Testis (tissue), 3 donors: ENCODE data around the gene COPA. TPM values are rescaled to one million over a fixed set of nuclear protein-coding genes. Genes with fewer than 3 reads are reported as not detected.

ENCODE experiments used
- DNase-seq: peaks from one replicate; pipeline ENCODE4 v3.0.0-alpha.2; 2019
- H3K27ac ChIP-seq, 2 donors: fragments of 200-600 bp; sonication (generic); one replicate each; pipeline ENCODE4 v1.5.1; 2019
- H3K27me3 ChIP-seq: fragments of 200-600 bp; sonication (generic); one replicate; pipeline ENCODE4 v1.5.1; 2019
- H3K36me3 ChIP-seq: fragments of 200-600 bp; sonication (generic); one replicate; pipeline ENCODE4 v1.5.1; 2017; ENCODE audit warnings: low read depth; ENCODE audit errors: missing control alignments
- H3K4me1 ChIP-seq: fragments of 200-600 bp; sonication (generic); one replicate; pipeline ENCODE4 v1.5.1; 2019
- H3K4me3 ChIP-seq, 2 donors: fragments of 200-600 bp; sonication (generic); one replicate each; pipeline ENCODE4 v1.5.1; 2017 to 2019
- H3K9me3 ChIP-seq: fragments of 200-600 bp; sonication (generic); one replicate; pipeline ENCODE4 v1.5.1; 2017
- POLR2A ChIP-seq: fragments of 450-650 bp; IDR thresholded peaks from one replicate; pipeline ENCODE4 v1.6.1; 2017; ENCODE audit warnings: antibody characterized with exemption, mild to moderate bottlenecking, moderate library complexity
- WGBS, 2 donors: methylation state at CpG; one replicate each; pipeline ENCODE4 v1.1.5; 2018; 5-methylcytosine and 5-hydroxymethylcytosine counted together
- intact Hi-C: fragments of 100-400 bp; cut with DNase I; formaldehyde crosslinking; loops from one replicate; pipeline ENCODE4 v1.15.1; 2023; ENCODE audit warnings: low total_unique reads
- polyA plus RNA-seq: library from polyadenylated mRNA; stranded (reverse); fragments of 350-450 nt; fragmentation: Illumina TruSeq; extraction: RNeasy Lipid Tissue Mini Kit (QIAGEN cat#74804); gene quantifications from one replicate; pipeline ENCODE4 v1.2.3, GENCODE V29; 2014; ENCODE audit warnings: low read depth, low replicate concordance; ENCODE audit not compliant: insufficient read depth
- total RNA-seq, 2 donors: library from RNA; depleted of rRNA; stranded (reverse); fragments of >200 nt; gene quantifications; one replicate each; pipeline ENCODE4 v1.2.3, GENCODE V29; 2016
- TF ChIP-seq, protein P1 (sequence below), 3 experiments: fragments of 450-650 bp in 2 of 3; fragments of 200-600 bp in 1 of 3; sonication (generic) in 1 of 3; IDR thresholded peaks; one replicate each; pipeline ENCODE4 v1.5.1; 2016 to 2019; ENCODE audit warnings: antibody characterized with exemption in 3 of 3, mild to moderate bottlenecking in 2 of 3, moderate library complexity in 1 of 3

The COPA gene
- total and polyA plus RNA-seq, 3 donors from 2014 or later, result 88.9 to 123 (median 114) TPM

DNA sequence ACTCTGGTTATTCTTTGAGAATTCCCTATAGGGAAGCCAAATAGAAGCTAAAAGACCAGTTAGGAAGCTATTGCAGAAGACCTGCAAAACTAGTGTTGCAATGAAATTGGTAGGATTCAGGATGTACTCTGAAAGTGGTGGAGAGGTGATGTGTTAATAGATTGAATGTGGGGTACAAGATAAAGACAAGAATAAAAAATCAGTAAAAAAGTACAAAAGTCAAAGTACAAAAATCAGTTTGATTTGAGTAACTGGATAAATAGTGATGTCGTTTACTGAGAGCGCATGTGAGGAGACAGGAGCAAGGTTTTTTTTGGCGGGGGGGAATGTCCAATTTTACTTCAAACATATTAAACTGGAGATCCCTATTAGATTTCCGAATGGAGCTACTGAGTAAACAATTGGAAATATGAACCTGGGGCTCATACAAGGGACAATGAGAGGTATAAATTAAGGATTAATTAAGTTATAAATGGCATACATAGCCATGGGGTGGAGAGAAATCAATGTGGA lies 78.2 kb downstream of the COPA start:
- 83 to 86% methylated on average over 4 of the region's 4 CpGs for WGBS, 2 donors
- TF ChIP-seq, protein P1, sequence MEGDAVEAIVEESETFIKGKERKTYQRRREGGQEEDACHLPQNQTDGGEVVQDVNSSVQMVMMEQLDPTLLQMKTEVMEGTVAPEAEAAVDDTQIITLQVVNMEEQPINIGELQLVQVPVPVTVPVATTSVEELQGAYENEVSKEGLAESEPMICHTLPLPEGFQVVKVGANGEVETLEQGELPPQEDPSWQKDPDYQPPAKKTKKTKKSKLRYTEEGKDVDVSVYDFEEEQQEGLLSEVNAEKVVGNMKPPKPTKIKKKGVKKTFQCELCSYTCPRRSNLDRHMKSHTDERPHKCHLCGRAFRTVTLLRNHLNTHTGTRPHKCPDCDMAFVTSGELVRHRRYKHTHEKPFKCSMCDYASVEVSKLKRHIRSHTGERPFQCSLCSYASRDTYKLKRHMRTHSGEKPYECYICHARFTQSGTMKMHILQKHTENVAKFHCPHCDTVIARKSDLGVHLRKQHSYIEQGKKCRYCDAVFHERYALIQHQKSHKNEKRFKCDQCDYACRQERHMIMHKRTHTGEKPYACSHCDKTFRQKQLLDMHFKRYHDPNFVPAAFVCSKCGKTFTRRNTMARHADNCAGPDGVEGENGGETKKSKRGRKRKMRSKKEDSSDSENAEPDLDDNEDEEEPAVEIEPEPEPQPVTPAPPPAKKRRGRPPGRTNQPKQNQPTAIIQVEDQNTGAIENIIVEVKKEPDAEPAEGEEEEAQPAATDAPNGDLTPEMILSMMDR (IDR thresholded peaks at IDR 0.05), result no peak
- intact Hi-C loops, result no loop called here
- Histone ChIP-seq H3K9me3 (no peaks in the 10 kb centered on the region), H3K27ac (no peak overlapping the region), H3K4me3 (no peak overlapping the region), H3K4me1 (peaks cover 14% of the 10 kb centered on the region), H3K27me3 (no peaks in the 10 kb centered on the region), H3K36me3 (no peaks in the 10 kb centered on the region)
- DNase-seq, result no peak

DNA sequence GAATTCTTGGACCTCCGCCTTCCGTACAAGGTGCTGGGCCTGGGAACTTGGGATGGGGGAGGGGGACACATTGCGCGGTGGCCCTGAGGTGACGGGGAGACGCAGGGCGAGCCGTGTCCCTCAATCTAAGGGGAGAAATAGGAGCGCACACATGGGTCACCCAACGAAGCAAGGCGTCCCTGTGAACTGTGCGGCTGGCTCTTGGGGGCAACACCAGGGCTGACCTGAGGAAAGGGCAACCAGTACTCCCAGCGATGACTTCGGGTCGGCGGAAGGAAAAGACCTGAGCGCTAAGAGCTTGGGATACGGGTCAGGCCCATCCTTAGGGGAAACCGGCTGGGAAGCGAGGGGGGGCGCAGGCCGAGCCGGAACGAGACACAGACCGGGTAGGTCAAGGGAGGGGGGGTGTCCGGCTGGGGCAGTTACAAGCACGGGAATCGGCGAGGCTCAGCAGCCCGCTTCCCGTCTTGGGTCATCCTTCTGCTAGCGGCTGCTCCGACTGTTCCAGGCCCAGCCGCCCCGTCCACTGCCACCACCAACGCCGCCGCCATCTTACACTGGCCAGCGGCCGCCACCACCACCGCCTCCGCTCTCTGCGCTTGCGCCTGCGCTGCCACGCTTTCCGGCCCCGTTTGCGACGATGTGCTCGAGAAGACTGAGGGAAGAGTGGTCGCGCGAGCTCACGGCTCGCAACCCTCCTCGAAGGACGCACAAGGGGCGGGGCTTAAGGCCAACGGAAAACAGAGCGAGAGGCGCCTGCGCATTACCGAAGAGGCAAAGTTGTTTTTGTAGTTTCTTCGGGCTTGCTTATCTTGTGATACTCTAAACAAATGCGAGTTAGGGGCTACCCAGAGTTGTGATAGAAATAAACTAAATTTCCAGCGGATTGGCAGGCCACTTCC lies 80.9 kb downstream of the COPA start, which contains the start of gene DCAF8:
Gene DCAF8, minus strand, starts transcription at position 657 of the 902 bp plus-strand sequence. CDS start 18,541 bp downstream, outside the sequence.
- no peaks in the 10 kb centered on the region for H3K27me3 ChIP-seq
- peak within 1 kb of the TSS; percentile 89 to 98 for H3K4me3 ChIP-seq
- no peaks in the 10 kb centered on the region for H3K36me3 ChIP-seq
- peaks cover 35% of the 10 kb centered on the region for H3K4me1 ChIP-seq
- peak; percentile 98 for DNase-seq
- H3K27ac ChIP-seq, result peak within 1 kb of the TSS; percentile 97 to 98
- 0 to 1% methylated on average over 18 to 67 of the region's 67 CpGs for WGBS, 2 donors
- H3K9me3 ChIP-seq, result no peaks in the 10 kb centered on the region
- TF ChIP-seq POLR2A, result peak; percentile 73
- TF ChIP-seq, protein P1 (IDR thresholded peaks at IDR 0.05), result peak in 1 of 3 experiments; percentile 13
- intact Hi-C loops, result no loop called here

- TF ChIP-seq POLR2A, result no peak
- TF ChIP-seq, protein P1 (IDR thresholded peaks at IDR 0.05), result no peak
- Histone ChIP-seq H3K9me3 (no peaks in the 10 kb centered on the region), H3K4me1 (peaks cover 41% of the 10 kb centered on the region), H3K27me3 (no peaks in the 10 kb centered on the region), H3K27ac (peak overlapping the region; percentile 97 to 98), H3K4me3 (peak overlapping the region; percentile 89 to 98), H3K36me3 (no peaks in the 10 kb centered on the region)
- peak; percentile 60 for DNase-seq
- intact Hi-C loops, result no loop called here
- 0 to 1% methylated on average over 8 of the region's 8 CpGs for WGBS, 2 donors
Measured at GRCh38 chr1:160261556-160261892, 81.5 kb downstream of the COPA start.

DNA sequence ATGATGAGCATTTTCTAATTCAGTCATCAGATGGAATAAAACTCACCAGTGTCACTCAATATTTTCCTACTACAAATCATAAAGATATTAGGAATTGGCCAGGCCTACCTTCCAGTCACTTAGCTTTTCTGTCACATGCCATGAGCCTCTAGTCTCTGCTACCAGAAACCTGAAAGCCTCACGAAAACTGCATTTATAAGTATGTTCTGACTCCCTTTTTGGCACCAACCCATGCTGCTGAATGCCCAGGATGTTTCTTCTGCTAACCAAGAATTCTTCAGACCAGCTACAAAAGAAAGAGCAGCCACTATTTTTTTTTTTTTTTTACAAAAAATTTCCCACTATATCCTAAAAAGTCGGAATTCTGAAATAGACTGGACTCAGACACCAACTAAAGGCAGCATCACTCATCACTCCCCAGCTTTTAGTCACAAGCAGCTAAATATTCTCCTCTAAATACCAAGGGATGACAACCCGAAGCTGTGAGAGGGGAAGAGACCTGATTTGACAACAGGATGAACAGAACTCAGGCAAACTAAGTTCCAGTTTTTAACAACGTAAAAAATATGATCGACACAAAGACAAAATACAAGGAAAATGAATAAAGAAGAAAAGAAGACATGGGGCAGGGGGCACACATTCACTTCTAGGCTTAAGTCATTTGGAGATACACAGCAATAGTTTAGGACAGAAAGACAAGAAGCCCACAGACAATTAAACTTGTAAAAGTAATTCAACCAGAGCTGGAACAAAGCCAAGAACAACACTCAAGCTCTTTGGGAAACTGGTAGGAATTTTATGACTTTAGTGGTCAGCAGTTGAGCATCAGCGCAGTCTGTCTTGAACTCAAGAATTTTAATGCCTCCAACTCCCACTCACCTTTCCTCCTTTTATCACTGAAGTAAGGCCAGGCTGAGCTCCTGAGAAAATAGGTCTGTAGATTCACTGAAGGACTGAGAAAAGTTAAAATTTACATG lies 82.4 kb downstream of the COPA start:
- intact Hi-C loops, result no loop called here
- Histone ChIP-seq H3K36me3 (no peaks in the 10 kb centered on the region), H3K4me1 (peaks cover 42% of the 10 kb centered on the region), H3K27ac (peak overlapping the region; percentile 97 to 98), H3K27me3 (no peaks in the 10 kb centered on the region), H3K4me3 (peak overlapping the region; percentile 89 to 98), H3K9me3 (no peaks in the 10 kb centered on the region)
- WGBS, 2 donors, result 14 to 15% methylated on average over 6 of the region's 6 CpGs
- TF ChIP-seq POLR2A, result no peak
- TF ChIP-seq, protein P1 (IDR thresholded peaks at IDR 0.05), result no peak
- peak; percentile 17 for DNase-seq
